ENCODE results near the gene BRD4.

Gene BRD4

GRCh38 chr19:15264061-15264932, 68.0 kb downstream of the BRD4 start:
- DNase-seq, result no peak

DNA sequence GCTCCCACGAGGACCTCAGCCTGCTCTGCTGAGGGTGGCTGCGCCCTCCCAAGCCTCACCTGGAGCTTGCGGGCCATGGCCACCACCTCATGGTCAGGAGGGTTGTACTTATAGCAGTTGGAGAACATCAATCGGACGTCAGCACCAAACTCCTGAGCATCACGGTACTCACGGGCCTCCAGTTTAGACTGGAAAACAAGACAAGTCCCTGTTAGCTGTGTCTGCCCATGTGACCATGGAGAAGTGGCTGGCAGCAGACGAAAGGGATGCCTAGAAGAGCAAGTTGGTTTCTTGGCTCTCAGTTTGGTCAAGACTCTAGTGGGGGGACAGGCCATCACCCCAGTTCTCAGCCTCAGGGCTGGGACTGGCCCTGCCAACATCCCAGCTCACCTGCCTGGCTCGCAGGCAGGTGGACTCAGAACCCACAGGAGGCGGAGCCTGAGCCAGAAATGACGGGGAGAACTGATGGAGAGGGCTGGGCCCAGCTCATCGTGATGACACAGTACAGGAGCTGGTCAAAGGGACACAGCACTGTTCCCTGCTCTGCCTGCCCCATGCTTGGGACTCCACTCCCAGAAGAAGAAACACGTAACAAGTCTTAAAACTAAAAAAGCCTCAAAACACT, 68.9 kb downstream of the BRD4 start:
- no peak for DNase-seq

- no peak for DNase-seq
These were observed 70.3 kb downstream of the BRD4 start for GRCh38 chr19:15262011-15262410.

DNA sequence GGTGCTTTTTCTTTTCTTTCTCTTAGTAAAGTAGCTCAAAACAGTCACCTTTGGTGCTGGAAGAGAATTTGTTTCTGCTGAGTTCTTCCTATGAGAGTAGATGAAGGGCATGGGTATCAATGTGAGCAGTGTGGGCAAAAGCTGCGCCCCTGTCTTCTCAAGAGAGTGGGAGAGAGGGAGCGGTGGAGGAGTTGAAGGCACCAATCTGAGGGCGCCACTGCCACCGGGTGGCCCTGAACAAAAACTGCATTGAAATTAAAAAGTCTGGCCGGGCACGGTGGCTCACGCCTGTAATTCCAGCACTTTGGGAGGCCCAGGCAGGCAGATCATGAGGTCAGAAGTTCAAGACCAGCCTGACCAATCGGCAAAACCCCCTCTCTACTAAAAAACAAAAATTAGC, 71.4 kb downstream of the BRD4 start:
- no peak for DNase-seq

GRCh38 chr19:15259907-15260306, 72.4 kb downstream of the BRD4 start:
- DNase-seq, result no peak

GRCh38 chr19:15257782-15258181, 74.6 kb downstream of the BRD4 start:
- no peak for DNase-seq

- no peak for DNase-seq
These were observed 75.5 kb downstream of the BRD4 start for GRCh38 chr19:15256708-15257331.

DNA sequence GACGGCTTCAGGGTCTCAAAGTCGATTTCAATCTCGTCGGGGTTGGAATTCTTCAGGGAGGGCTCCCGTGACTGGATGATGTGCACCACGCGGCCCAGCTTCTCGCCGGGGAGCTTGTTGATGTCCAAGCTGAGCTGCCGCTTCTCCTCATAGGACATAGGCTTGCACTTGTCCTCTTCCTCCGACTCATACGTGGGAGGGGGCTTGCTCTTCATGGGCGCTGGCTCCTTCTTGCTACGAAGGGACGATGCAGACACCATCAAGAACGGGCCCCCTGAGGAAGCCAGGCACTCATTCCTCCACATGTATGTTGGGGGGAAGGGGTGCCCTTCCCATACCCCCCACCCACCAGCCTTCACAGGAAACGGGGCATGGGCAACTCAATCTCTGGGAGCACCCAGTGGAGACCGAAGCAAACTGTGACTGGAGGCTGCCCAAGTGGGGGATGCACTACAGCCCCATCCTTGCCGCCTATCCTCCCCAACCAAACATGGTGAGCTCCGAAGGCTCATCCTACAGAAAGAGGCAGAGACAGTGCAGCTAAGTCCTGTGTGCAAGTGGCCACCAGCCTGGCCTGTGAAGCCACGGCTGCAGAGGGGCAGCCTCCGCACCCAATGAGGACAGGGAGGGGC, 76.9 kb downstream of the BRD4 start:
- no peak for DNase-seq

DNA sequence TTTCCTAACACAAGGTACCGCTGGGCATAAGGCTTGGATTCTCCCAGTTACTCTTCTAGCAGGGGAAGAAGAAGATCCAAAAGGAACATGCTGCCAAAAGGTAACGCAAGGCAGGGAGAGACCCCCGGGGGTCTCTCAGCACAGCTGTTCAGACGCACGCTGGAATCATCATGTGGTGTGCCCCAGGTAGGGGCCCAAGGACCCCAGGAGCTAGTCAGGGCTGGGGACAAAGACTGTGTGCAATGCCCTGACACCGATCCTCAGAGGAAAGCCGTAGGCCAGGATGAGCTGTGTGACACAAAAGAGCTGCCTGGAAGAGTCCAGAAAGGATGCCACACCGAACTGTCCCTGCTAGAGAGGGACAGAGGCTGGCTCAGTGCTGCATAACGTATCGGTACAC, 77.8 kb downstream of the BRD4 start:
- no peak for DNase-seq

DNA sequence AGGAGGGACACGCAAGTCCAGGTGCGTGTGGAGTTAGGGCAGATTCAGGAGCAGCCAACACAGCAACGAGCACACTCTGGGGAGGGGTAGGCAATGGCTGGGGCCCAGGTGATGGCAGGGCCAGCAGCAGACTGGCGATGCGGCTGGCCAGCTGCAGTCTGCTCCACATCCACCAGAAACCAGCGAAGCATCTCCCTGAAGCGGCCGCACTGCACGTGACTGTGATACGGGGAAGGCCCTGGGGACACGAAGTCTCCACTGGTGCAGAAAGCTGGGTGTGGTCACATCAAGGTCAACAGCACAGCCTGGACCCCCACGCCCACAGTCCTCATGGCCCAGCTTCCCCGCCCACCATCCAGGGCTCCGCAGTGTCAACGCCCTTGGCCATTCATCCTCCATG, 78.8 kb downstream of the BRD4 start:
- no peak for DNase-seq

DNA sequence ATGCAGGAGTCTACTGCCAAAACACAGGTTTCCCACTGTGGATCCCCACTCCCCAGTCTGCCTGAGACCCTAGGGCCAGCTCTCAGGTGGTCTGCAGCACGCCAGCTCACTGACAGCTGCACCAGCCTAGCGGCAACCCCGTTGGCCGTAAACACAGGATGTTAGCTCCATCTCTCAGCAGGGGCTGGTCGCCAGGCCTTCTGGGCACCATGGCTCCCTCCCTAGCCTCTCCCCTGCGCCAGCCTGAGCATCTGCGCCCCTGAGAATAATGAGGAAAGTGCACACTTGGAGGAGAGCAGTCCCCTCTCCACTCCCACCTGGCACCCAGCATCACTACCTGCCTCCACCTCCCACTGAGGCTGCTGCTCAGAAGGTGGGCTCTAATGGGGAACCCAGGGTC, 79.3 kb downstream of the BRD4 start:
- DNase-seq, result no peak

GRCh38 chr19:15252398-15253018, 79.8 kb downstream of the BRD4 start:
- DNase-seq, result no peak

DNA sequence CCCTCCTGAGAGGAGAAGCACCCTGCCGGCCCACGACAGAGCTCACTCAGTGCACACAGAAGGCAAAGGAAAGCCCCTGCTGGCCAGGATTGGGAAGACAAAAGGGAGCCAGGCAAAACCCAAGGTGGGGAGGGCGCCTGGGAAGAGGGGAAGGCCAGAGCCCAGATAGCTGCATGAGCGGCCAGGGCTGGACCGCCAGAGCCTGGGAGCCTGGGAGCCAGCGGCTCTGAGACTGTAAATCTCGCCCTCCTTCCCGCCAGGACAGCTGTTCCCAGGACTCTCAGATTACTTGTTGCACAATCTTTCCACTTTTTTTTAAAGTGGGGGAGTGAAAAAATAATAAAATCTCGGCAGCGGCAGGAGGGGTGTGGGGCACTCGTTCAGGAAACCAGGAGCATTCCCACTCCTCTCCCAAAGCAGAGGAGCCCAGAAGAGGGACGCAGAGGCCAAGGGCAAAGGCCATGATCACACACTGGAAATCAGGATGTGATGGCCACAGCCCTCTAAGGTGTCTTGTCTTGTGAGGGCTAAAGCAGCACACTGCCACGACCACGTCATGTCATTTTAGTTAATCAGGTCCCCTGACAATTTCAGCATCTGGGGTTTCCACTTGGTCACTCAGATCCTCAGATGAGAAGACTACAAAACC, 80.5 kb downstream of the BRD4 start:
- DNase-seq, result no peak

GRCh38 chr19:15251010-15251748, 81.2 kb downstream of the BRD4 start:
- no peak for DNase-seq

DNA sequence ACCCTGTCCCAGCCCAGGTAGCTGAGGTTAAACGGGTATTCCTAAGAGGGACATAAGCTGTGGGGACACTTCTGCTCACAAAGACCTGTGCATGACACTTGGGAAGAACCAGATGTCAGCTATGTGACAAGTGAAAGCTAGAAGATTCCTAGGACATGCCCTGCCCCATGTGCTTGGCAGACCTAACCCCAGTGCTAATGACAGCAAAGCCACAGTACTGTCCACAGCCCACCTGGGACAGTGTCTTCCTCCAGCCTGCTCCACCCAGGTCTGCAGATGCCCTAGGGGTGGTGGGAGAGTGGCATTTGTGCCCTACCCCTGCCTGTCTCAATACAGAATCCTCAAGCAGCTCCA, 81.7 kb downstream of the BRD4 start:
- DNase-seq, result no peak

DNA sequence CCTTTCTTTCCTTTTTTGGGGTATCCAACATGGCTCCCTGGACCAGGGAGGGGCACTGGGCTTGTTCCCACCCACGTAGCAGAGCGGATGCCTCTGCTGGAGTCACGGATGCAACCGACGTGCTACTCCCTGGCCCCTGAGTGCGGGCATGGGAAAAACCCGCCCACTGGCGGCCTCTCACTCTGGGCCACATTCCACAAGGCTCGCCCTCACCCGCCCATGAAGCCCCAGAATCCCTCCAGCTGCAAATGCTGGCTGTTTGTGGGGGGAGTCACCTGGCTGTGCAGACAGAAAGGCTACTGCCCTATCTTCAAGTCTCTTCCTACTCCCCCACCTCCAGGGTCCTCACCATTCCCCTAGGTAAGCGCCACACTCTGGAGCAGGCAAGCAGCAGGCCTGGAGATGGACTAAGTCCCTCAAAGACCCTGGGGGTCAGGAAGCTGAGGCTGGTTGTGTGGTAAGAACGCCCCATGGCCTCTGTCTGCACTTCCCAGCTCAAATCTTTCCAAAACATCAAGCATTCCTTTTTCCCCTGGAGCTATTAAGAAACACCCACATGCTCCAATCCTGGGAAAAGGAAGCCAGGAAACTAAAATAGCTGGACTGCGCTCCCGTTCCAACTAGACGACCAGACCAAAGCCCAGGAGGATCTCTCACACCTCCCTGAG, 82.2 kb downstream of the BRD4 start:
- no peak for DNase-seq

- no peak for DNase-seq
These were observed 82.8 kb downstream of the BRD4 start for GRCh38 chr19:15249528-15249874.

GRCh38 chr19:15248648-15249527, 83.5 kb downstream of the BRD4 start:
- DNase-seq, result no peak

GRCh38 chr19:15248106-15248505, 84.2 kb downstream of the BRD4 start:
- no peak for DNase-seq

Measured in activated gamma-delta T cell (primary cell).